Thyroid gland (tissue), 4 donors: ENCODE measurements around the gene TESMIN.

Source experiments
- POLR2A ChIP-seq, 2 donors: fragments of 450-650 bp; IDR thresholded peaks; one replicate each; pipeline ENCODE4 v1.6.1; 2017; ENCODE audit warnings: antibody characterized with exemption in 2 of 2, mild to moderate bottlenecking in 2 of 2, moderate library complexity in 1 of 2
- TF ChIP-seq, protein P1 (sequence below), 6 experiments: fragments of 200-600 bp in 3 of 6; fragments of 450-650 bp in 3 of 6; sonication (generic) in 3 of 6; IDR thresholded peaks; one replicate each; pipeline ENCODE4 v1.5.1; 2016 to 2019; ENCODE audit warnings: antibody characterized with exemption in 6 of 6, mild to moderate bottlenecking in 2 of 6, inconsistent platforms in 1 of 6, moderate library complexity in 1 of 6

DNA sequence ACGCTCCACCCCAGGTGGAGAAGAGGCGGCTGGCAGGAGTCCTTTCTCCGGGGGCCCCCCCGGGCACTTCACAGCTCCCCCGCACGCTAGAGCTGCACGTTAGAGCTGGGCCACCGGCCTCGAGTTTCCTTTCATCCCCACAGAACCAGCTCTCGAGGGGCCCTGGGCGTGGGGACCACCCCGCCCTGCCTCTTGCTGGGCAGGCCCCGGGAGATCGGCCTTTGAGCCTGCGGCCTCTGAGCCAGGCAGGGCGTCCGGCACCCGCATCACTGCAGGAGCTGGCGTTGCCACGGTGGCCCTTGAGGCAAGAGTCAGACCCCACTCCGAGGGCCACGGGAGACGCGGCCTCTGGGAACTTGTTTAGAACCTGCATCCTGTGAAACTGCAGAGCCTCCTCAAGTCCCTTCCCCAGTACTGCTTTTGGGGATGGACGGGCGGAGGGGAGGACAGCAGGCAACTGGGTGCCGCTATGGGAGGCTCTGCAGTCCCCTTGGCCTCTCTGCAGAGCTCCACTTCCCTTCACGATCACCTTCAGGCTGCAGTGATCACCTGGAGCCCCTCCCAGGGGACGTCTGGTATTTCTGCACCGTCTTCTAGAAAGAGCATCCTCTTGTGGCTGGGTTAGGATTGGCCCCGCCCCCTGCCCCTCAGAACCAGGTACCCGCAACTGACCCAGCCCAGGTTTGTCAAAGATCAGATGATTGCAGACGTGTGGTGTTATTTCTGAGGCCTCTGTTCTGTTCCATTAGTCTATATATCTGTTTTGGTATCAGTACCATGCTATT is 80.9 kb downstream of the TESMIN start:
- TF ChIP-seq POLR2A (IDR thresholded peaks at IDR 0.05) = no peak
- TF ChIP-seq, protein P1, sequence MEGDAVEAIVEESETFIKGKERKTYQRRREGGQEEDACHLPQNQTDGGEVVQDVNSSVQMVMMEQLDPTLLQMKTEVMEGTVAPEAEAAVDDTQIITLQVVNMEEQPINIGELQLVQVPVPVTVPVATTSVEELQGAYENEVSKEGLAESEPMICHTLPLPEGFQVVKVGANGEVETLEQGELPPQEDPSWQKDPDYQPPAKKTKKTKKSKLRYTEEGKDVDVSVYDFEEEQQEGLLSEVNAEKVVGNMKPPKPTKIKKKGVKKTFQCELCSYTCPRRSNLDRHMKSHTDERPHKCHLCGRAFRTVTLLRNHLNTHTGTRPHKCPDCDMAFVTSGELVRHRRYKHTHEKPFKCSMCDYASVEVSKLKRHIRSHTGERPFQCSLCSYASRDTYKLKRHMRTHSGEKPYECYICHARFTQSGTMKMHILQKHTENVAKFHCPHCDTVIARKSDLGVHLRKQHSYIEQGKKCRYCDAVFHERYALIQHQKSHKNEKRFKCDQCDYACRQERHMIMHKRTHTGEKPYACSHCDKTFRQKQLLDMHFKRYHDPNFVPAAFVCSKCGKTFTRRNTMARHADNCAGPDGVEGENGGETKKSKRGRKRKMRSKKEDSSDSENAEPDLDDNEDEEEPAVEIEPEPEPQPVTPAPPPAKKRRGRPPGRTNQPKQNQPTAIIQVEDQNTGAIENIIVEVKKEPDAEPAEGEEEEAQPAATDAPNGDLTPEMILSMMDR (IDR thresholded peaks at IDR 0.05) = no peak
